HFF-Myc (cell line): ENCODE data around the gene SH2D3C.

Source experiments
- DNase-seq: peaks from one replicate; pipeline ENCODE4 v3.0.0-alpha.2; 2011; ENCODE audit warnings: low read depth; ENCODE audit errors: extremely low read depth
- H3K4me3 ChIP-seq: replicated peaks from 2 replicates; pipeline ENCODE4 v1.5.1; 2011; ENCODE audit warnings: low read depth, mild to moderate bottlenecking, control low read depth, low read length
- TF ChIP-seq, protein P1 (sequence below): IDR thresholded peaks from 2 replicates; pipeline ENCODE4 v1.5.1; 2012; ENCODE audit warnings: mild to moderate bottlenecking, low read depth, low read length, control low read depth; ENCODE audit errors: missing control alignments

SH2D3C gene

GRCh38 chr9:127776924-127777289 is 1.6 kb downstream of the SH2D3C start:
- no peak overlapping the region for H3K4me3 ChIP-seq
- DNase-seq: no peak
- TF ChIP-seq, protein P1, sequence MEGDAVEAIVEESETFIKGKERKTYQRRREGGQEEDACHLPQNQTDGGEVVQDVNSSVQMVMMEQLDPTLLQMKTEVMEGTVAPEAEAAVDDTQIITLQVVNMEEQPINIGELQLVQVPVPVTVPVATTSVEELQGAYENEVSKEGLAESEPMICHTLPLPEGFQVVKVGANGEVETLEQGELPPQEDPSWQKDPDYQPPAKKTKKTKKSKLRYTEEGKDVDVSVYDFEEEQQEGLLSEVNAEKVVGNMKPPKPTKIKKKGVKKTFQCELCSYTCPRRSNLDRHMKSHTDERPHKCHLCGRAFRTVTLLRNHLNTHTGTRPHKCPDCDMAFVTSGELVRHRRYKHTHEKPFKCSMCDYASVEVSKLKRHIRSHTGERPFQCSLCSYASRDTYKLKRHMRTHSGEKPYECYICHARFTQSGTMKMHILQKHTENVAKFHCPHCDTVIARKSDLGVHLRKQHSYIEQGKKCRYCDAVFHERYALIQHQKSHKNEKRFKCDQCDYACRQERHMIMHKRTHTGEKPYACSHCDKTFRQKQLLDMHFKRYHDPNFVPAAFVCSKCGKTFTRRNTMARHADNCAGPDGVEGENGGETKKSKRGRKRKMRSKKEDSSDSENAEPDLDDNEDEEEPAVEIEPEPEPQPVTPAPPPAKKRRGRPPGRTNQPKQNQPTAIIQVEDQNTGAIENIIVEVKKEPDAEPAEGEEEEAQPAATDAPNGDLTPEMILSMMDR: no peak

- TF ChIP-seq, protein P1: no peak
- no peak overlapping the region for H3K4me3 ChIP-seq
- DNase-seq: no peak
Observed at GRCh38 chr9:127776195-127776923, 2.1 kb downstream of the SH2D3C start.

DNA sequence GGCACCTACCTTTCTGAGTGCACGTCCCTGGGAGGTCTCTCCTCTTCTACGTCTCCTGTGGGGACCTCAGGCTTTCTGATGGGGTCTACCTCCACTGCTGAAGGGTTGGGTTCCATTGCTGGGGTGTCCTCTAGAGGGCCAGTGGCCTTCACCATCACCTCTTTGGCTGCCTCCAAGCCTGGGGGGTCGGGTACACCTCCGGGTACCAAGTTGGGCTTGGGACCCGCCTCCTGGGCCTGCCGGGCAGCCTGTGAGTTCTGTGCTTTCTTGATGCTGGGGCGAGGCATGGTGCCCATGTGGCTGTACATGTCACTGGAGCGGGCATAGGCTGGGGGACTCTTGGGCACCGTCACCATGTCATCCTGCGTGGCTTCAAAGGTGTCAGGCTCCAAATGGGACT is 4.5 kb downstream of the SH2D3C start:
- no peak overlapping the region for H3K4me3 ChIP-seq

DNA sequence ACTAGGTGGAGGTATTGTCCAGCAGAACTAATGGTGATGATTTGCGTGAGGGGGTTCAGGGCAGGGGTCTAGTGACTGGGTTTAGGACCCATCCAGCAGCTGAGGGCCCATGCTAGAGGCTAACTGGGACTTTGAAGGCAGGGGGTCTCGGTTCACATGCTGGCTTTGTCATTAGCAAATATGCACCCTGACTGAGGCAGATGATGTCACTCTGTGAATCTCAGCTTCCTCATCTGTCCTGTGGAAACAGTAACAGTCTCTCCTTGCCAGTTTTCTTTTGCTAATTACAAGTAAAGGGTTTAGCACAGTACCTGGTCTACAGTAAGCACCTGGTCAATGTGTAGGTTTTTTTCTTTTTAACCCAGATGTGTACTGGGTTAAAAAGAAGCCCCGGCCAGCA is 5.2 kb downstream of the SH2D3C start:
- TF ChIP-seq, protein P1: no peak
- no peak for DNase-seq
- no peak overlapping the region for H3K4me3 ChIP-seq

More for the DNA sequence above, 4.5 kb downstream of the SH2D3C start:
- TF ChIP-seq, protein P1: no peak
- no peak for DNase-seq

GRCh38 chr9:127772603-127773002 is 5.9 kb downstream of the SH2D3C start:
- no peak overlapping the region for H3K4me3 ChIP-seq
- DNase-seq: no peak

GRCh38 chr9:127771570-127772189 is 6.8 kb downstream of the SH2D3C start:
- TF ChIP-seq, protein P1: no peak
- H3K4me3 ChIP-seq: peak overlapping the region; percentile 34
- no peak for DNase-seq

More at GRCh38 chr9:127772603-127773002, 5.9 kb downstream of the SH2D3C start:
- TF ChIP-seq, protein P1: no peak
